ENCODE measurements around the gene SPACDR. TPM values are rescaled to one million over a fixed set of nuclear protein-coding genes. Genes with fewer than 3 reads are reported as not detected.

SPACDR gene
- polyA plus RNA-seq, 1 donor (not counting 4 experiments of a cell fraction or from before 2014, with no cell fraction given), result 0.37 TPM

DNA sequence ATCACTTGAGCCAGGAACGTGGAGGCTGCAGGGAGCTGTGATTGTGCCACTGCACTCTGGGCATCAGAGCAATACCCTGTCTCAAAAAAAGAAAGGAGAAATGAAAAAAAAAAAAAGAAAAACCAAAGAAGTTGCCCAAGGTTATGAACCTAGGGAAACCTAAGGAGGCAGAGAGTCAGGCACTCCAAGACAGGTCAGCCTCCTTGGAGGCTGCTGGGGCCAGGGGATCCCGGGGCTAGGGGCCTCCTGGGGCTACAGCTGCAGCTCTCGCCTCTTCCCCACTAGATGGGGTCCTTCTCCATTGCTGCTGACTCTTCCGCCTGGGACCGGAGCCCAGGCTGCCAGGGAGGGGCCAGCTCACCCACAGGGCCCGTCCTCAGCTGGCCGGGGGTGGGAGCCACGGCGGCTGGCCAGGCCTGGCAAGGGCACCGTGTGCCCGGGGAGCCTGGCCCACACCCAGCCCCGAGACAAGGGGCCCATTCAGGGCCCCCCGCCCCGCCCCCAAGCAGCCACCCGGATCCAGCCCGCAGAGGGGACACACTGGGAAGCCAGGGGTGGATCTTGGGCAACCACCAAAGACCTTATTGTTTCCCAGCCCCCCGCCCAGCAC is 1.7 kb upstream of the SPACDR start:
- H3K36me3 ChIP-seq (ENCODE audit: control insufficient read depth in 2 of 2, extremely low read depth in 1 of 2, insufficient read depth in 2 of 2, low read length in 2 of 2), result peaks cover 11 to 18% of the 10 kb centered on the region in 2 experiments
- no peaks in the 10 kb centered on the region for H3K9me3 ChIP-seq (ENCODE audit: control insufficient read depth, low read depth, low read length)
- DNase-seq (ENCODE audit: low read depth, low spot score) (no peak), FAIRE-seq (no peak)
- H3K4me3 ChIP-seq (ENCODE audit: control insufficient read depth in 2 of 3, extremely low read depth in 1 of 3, insufficient read depth in 2 of 3, low read depth in 1 of 3, low read length in 3 of 3), result no peak overlapping the region
- H3K27ac ChIP-seq (ENCODE audit: control insufficient read depth, insufficient read depth, low read length), result no peak overlapping the region
- no peak overlapping the region for H3K4me2 ChIP-seq (ENCODE audit: control insufficient read depth, extremely low read depth, insufficient read depth, low read depth, low read length)
- dilution Hi-C loops (cut with MboI; ENCODE audit: extremely low pct_ligation_motif_present, low sequenced_read_pairs), result no loop called here
- H3K9me1 ChIP-seq (ENCODE audit: control insufficient read depth, extremely low read depth, insufficient read depth, low read length), result no peaks in the 10 kb centered on the region
- H4K20me1 ChIP-seq (ENCODE audit: control insufficient read depth, extremely low read depth, insufficient read depth, low read length), result no peaks in the 10 kb centered on the region
- no peaks in the 10 kb centered on the region for H3K4me1 ChIP-seq (ENCODE audit: control insufficient read depth, extremely low read depth, insufficient read depth, low read length)
- no peaks in the 10 kb centered on the region for H3K27me3 ChIP-seq (ENCODE audit: control insufficient read depth, extremely low read depth, insufficient read depth, low read length)
- no peak overlapping the region for H3K9ac ChIP-seq (ENCODE audit: control insufficient read depth, extremely low read depth, insufficient read depth, low read length)
- no peak for TF ChIP-seq EZH2 (IDR thresholded peaks at IDR 0.05; ENCODE audit: low read length)
- peak; percentile 20 to 57 (median 43) for TF ChIP-seq CTCF (optimal IDR thresholded peaks at IDR 0.05 in 1 of 3, IDR thresholded peaks at IDR 0.05 in 1 of 3, conservative IDR thresholded peaks at IDR 0.05 in 1 of 3; ENCODE audit: extremely low read depth in 1 of 3, insufficient read depth in 2 of 3, low read length in 3 of 3)
- H2AFZ ChIP-seq (ENCODE audit: control insufficient read depth, low read length), result no peak overlapping the region
- H3K79me2 ChIP-seq (ENCODE audit: control insufficient read depth, insufficient read depth, low read length), result no peaks in the 10 kb centered on the region

DNA sequence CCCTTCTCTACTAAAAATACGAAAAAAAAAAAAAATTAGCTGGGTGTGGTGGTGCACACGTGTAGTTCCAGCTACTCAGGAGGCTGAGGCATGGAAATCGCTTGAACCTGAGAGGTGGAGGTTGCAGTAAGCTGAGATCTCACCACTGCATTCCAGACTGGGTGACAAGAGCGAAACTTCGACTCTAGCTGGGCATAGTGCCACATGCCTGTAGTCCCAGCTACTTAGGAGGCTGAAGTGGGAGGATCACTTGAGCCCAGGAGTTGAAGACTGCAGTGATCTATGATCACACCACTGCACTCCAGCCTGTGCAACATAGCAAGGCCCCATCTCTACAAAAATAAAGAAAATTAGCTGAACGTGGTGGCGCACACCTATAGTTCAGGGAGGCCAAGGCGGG is 1.2 kb upstream of the SPACDR start:
- H3K36me3 ChIP-seq (ENCODE audit: control insufficient read depth in 2 of 2, extremely low read depth in 1 of 2, insufficient read depth in 2 of 2, low read length in 2 of 2), result peaks cover 11 to 20% of the 10 kb centered on the region in 2 experiments
- no peak overlapping the region for H3K4me3 ChIP-seq (ENCODE audit: control insufficient read depth in 2 of 3, extremely low read depth in 1 of 3, insufficient read depth in 2 of 3, low read depth in 1 of 3, low read length in 3 of 3)
- H3K4me2 ChIP-seq (ENCODE audit: control insufficient read depth, extremely low read depth, insufficient read depth, low read depth, low read length), result no peak overlapping the region
- H2AFZ ChIP-seq (ENCODE audit: control insufficient read depth, low read length), result no peak overlapping the region
- dilution Hi-C loops (cut with MboI; ENCODE audit: extremely low pct_ligation_motif_present, low sequenced_read_pairs), result no loop called here
- no peak overlapping the region for H3K27ac ChIP-seq (ENCODE audit: control insufficient read depth, insufficient read depth, low read length)
- H3K27me3 ChIP-seq (ENCODE audit: control insufficient read depth, extremely low read depth, insufficient read depth, low read length), result no peaks in the 10 kb centered on the region
- H3K4me1 ChIP-seq (ENCODE audit: control insufficient read depth, extremely low read depth, insufficient read depth, low read length), result no peaks in the 10 kb centered on the region
- H3K9me3 ChIP-seq (ENCODE audit: control insufficient read depth, low read depth, low read length), result no peaks in the 10 kb centered on the region
- no peak for TF ChIP-seq CTCF (optimal IDR thresholded peaks at IDR 0.05 in 1 of 3, IDR thresholded peaks at IDR 0.05 in 1 of 3, conservative IDR thresholded peaks at IDR 0.05 in 1 of 3; ENCODE audit: extremely low read depth in 1 of 3, insufficient read depth in 2 of 3, low read length in 3 of 3)
- TF ChIP-seq EZH2 (IDR thresholded peaks at IDR 0.05; ENCODE audit: low read length), result no peak
- DNase-seq (ENCODE audit: low read depth, low spot score), result no peak
- no peak for FAIRE-seq
- H3K9me1 ChIP-seq (ENCODE audit: control insufficient read depth, extremely low read depth, insufficient read depth, low read length), result no peaks in the 10 kb centered on the region
- no peaks in the 10 kb centered on the region for H4K20me1 ChIP-seq (ENCODE audit: control insufficient read depth, extremely low read depth, insufficient read depth, low read length)
- no peak overlapping the region for H3K9ac ChIP-seq (ENCODE audit: control insufficient read depth, extremely low read depth, insufficient read depth, low read length)
- no peaks in the 10 kb centered on the region for H3K79me2 ChIP-seq (ENCODE audit: control insufficient read depth, insufficient read depth, low read length)

Data from keratinocyte (primary cell).